Psoas muscle (tissue), 8 donors: Measurements from ENCODE around the gene RNPC3. TPM values are rescaled to one million over a fixed set of nuclear protein-coding genes. Genes with fewer than 3 reads are reported as not detected.
"Not testable (repeated sequence)": the region's sequence is repeated elsewhere in the genome, so short reads cannot be mapped to it uniquely, and the experiment has no call there.

Experiments
- ATAC-seq, 4 donors: fragments of 200-7000 bp; cut with Tn5 transposase; one replicate each; pipeline ENCODE4 v1.9.1; 2020; ENCODE audit warnings: moderate library complexity in 3 of 4, mild to moderate bottlenecking in 2 of 4
- DNase-seq, 2 donors: peaks; one replicate each; pipeline ENCODE4 v3.0.0-alpha.2; 2020
- H3K27ac ChIP-seq: fragments of 200-600 bp; one replicate; pipeline ENCODE4 v1.8.0; 2022
- H3K27me3 ChIP-seq, 3 donors: fragments of 200-600 bp in 1 of 3; one replicate each; pipeline versions ENCODE4 v1.6.1 to v1.8.0; 2013 to 2022; ENCODE audit warnings: low read length in 2 of 3, mild to moderate bottlenecking in 2 of 3, moderate library complexity in 1 of 3; ENCODE audit not compliant: insufficient read depth in 3 of 3
- H3K36me3 ChIP-seq, 2 donors: fragments of 200-600 bp in 1 of 2; one replicate each; pipeline versions ENCODE4 v1.6.1 to v1.8.0; 2013 to 2022; ENCODE audit warnings: low read depth in 1 of 2, mild to moderate bottlenecking in 1 of 2, moderate library complexity in 1 of 2; ENCODE audit not compliant: insufficient read depth in 1 of 2
- H3K4me1 ChIP-seq: fragments of 200-600 bp; one replicate; pipeline ENCODE4 v1.8.0; 2022
- H3K4me3 ChIP-seq: fragments of 200-600 bp; one replicate; pipeline ENCODE4 v1.8.0; 2022; ENCODE audit warnings: mild to moderate bottlenecking
- H3K9me3 ChIP-seq: fragments of 200-600 bp; one replicate; pipeline ENCODE4 v1.8.0; 2022
- CTCF ChIP-seq: fragments of 200-600 bp; IDR thresholded peaks from one replicate; pipeline ENCODE4 v1.8.0; 2022; ENCODE audit warnings: antibody characterized with exemption
- WGBS, 3 donors: extraction: QIAGEN DNeasy Blood & Tissue Kit; methylation state at CpG; one replicate each; pipeline versions ENCODE4 v1.1.6 to v1.1.7; 2013; 5-methylcytosine and 5-hydroxymethylcytosine counted together
- intact Hi-C, 2 donors: fragments of 100-400 bp; cut with DNase I; formaldehyde crosslinking; loops; one replicate each; pipeline versions ENCODE4 v1.11.0 to v1.14.2; 2022
- polyA plus RNA-seq, 3 donors: library from polyadenylated mRNA; stranded (reverse); fragments of 200-250 nt; gene quantifications; one replicate each; pipeline ENCODE4 v1.2.3, GENCODE V29; 2013
- total RNA-seq, 4 donors: library from RNA; stranded (reverse); fragmentation: NEBNext Ultra II Directional in 2 of 4; extraction: Animal tissue kit (Norgen Biotek cat#: 25700) in 2 of 4; gene quantifications; one replicate each; pipeline versions ENCODE4 v1.2.1 to v1.2.4, GENCODE V29; 2021 to 2023
- donor health status: healthy with polysubstance abuse.
- donor health status: DM: no; HTN: no; CAD: no; lungs with moderate emphysema.
- donor health status: Bipolar disorder and iron deficiency.
- donor health status: healthy.
- donor health status: DM: yes; HTN: yes; CAD: no.
- donor health status: DM: no; HTN: no; CAD: no.
- donor health status: DM: no; HTN: no; CAD: no.
- donor health status: DM: yes; HTN: yes; CAD: no.

RNPC3 gene
- total and polyA plus RNA-seq, 7 donors, result 8.3 to 27.5 (median 13.4) TPM

GRCh38 chr1:103583887-103584286 lies 58.4 kb downstream of the RNPC3 start:
- no peaks in the 10 kb centered on the region for H3K9me3 ChIP-seq
- DNase-seq, result no peak
- no peak for ATAC-seq
- no peak overlapping the region for H3K4me3 ChIP-seq
- H3K36me3 ChIP-seq, result peaks cover 0 to 18% of the 10 kb centered on the region in 2 donors
- intact Hi-C loops, result no loop called here
- no peak overlapping the region for H3K27ac ChIP-seq
- H3K27me3 ChIP-seq, result no peaks in the 10 kb centered on the region
- WGBS, 3 donors, result 80 to 94% (median 92%) methylated on average over 3 of the region's 3 CpGs
- TF ChIP-seq CTCF, result no peak
- H3K4me1 ChIP-seq, result no peaks in the 10 kb centered on the region

GRCh38 chr1:103584537-103584936 lies 59.0 kb downstream of the RNPC3 start:
- WGBS, 3 donors, result 68 to 79% (median 69%) methylated on average over 2 of the region's 2 CpGs
- TF ChIP-seq CTCF, result no peak

GRCh38 chr1:103602740-103603139 lies 77.2 kb downstream of the RNPC3 start:
- WGBS, 3 donors, result no CpG with 5 or more reads among the region's 3 CpGs
- ATAC-seq, DNase-seq, H3K4me1 ChIP-seq, H3K27me3 ChIP-seq, H3K27ac ChIP-seq, H3K9me3 ChIP-seq, H3K4me3 ChIP-seq, intact Hi-C loops, H3K36me3 ChIP-seq: not testable (repeated sequence)

More at GRCh38 chr1:103584537-103584936, 59.0 kb downstream of the RNPC3 start:
- Histone ChIP-seq H3K27ac (no peak overlapping the region), H3K4me1 (no peaks in the 10 kb centered on the region), H3K27me3 (no peaks in the 10 kb centered on the region), H3K9me3 (no peaks in the 10 kb centered on the region), H3K36me3 (peaks cover 0 to 12% of the 10 kb centered on the region in 2 donors), H3K4me3 (no peak overlapping the region)
- intact Hi-C loops, result no loop called here
- no peak for ATAC-seq
- no peak for DNase-seq

Other genes with a start within 250 kb of the RNPC3 start
- gene AMY2B, start 45.9 kb downstream of the RNPC3 start, total RNA-seq, result 10 to 100 TPM; 12.5 to 28.0 (median 22.2) TPM
- gene AMY2B, start 45.9 kb downstream of the RNPC3 start, polyA plus RNA-seq, result 10 to 100 TPM in 2 of 3 donors, 1 to 10 TPM in 1; 5.5 to 11.1 (median 10.9) TPM
- gene AMY2A, start 91.7 kb downstream of the RNPC3 start, total RNA-seq, result 1 to 10 TPM in 1 of 4 donors, under 1 TPM in 1, not detected in 2; 0.38 to 1.4 TPM
- gene AMY2A, start 91.7 kb downstream of the RNPC3 start, polyA plus RNA-seq, result under 1 TPM in 2 of 3 donors, not detected in 1; 0.01 to 0.09 TPM
- gene AMY1A, start 130.1 kb downstream of the RNPC3 start, total RNA-seq, result not detected
- not detected for gene AMY1A, start 130.1 kb downstream of the RNPC3 start, polyA plus RNA-seq
- not detected for gene AMY1B, start 170.5 kb downstream of the RNPC3 start, total RNA-seq
- gene AMY1B, start 170.5 kb downstream of the RNPC3 start, polyA plus RNA-seq, result not detected
- gene AMY1C, start 224.2 kb downstream of the RNPC3 start, total RNA-seq, result under 1 TPM in 1 of 4 donors, not detected in 3; 0.40 TPM
- not detected for gene AMY1C, start 224.2 kb downstream of the RNPC3 start, polyA plus RNA-seq